Body of pancreas (tissue), 4 donors: ENCODE data around the gene FAM83E.

Source experiments
- CTCF ChIP-seq, 7 experiments: fragments of 450-650 bp in 4 of 7; fragments of 200-600 bp in 3 of 7; sonication (generic) in 3 of 7; IDR thresholded peaks; one replicate each; pipeline ENCODE4 v1.5.1; 2016 to 2019; ENCODE audit warnings: antibody characterized with exemption in 7 of 7
- POLR2A ChIP-seq, 3 donors: fragments of 450-650 bp; IDR thresholded peaks; one replicate each; pipeline ENCODE4 v1.6.1; 2016; ENCODE audit warnings: antibody characterized with exemption in 3 of 3, mild to moderate bottlenecking in 2 of 3

DNA sequence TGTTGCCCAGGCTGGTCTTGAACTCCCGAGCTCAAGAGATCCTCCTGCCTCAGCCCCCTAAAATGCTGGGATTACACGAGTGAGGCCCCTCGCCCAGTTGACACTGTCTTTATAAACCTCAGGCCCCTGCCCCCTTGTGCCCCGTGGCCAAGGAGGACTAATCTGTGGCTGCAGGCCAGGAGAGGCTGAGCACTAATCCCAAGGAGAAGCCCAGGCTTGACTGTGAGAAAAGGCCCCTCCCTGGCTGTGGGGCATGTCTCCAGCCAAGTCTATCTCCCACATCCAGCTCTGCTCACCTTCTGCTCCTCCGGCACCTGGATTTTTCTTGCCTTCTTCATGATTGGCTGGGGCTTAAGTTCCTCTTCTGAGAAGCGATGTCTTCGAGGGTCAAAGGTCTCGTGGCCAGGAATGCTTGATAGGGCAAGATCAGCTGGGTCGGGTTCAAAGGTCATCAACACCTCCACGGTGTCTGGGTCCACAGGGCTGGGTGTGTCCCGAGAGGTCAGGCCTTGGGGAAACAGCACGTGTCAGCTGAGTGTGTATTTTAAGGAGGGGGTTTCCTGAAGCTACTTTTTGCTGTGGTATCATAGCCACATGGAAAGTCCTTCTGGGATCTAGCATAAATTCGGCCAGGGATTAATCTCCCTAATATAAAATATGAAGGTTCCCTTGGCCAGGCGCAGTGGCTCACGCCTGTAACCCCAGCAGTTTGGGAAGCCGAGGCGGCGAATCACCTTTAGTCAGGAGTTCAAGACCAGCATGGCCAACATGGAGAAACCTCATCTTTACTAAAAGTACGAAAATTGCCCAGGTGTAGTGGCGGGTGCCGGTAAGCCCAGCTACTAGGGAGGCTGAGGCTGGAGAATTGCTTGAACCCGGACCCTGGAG is 18.5 kb upstream of the FAM83E start:
- TF ChIP-seq CTCF (IDR thresholded peaks at IDR 0.05): no peak
- TF ChIP-seq POLR2A (IDR thresholded peaks at IDR 0.05): no peak
